IPS DF 4.7 (cell line): ENCODE measurements around the gene BATF.

Source experiments
- DNase-seq: peaks from one replicate; pipeline ENCODE4 v3.0.0-alpha.2; 2013; ENCODE audit warnings: low spot score; ENCODE audit errors: extremely low read depth

BATF gene

DNA sequence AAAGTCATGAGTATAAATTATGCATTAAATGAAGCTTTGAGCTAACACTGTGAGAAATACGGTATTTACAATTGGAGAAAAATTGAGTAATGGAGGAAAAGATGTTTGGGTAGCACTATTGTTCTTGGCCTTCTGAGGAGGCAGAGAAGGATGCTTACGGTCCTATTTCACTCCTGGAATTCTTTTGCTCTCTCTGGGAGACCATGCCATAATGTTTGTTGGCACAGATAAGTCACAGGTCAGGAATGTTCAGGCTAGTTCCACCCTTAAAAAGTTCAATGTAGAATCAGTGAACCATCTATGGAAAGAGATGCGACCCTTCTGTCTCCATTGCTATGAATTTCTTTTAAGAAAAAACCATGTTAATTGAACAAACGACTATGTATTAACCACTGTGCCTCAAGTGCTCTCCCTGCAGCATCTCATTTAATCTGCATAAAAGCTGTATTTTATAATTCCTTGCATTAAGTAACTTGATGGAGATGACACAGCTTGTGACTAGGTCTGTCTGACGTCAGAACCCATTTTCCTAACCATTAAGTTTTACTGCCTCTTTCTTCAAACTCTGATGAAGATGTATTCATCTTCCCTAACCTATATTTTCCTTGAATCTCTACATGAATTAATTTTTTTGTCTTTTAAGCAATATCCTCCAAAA, 9.5 kb downstream of the BATF start:
- DNase-seq = no peak

- no peak for DNase-seq
Observed at GRCh38 chr14:75533791-75534555, 11.7 kb downstream of the BATF start.

- no peak for DNase-seq
Observed at GRCh38 chr14:75535164-75535898, 13.1 kb downstream of the BATF start.

- no peak for DNase-seq
Observed at GRCh38 chr14:75537071-75537470, 14.8 kb downstream of the BATF start.

DNA sequence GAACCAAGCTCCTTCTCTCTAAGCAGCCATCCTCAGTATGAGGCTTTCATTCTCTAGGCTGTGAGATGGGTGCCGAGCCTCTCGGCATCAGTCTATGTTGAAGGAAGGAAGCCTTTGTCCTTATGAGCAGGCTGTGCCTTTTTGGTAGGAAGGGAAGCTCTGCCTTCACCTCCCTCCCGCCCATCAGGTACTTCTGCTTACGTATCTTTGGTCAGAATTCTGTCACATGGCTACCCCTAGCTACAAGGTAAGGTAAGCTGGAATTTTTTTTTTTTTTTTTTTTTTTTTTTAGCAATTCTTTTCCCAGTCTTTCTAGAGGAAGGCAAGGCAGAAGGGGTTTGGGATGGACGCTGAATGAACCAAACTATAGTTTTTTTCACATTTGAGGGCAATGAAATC, 16.9 kb downstream of the BATF start:
- no peak for DNase-seq

DNA sequence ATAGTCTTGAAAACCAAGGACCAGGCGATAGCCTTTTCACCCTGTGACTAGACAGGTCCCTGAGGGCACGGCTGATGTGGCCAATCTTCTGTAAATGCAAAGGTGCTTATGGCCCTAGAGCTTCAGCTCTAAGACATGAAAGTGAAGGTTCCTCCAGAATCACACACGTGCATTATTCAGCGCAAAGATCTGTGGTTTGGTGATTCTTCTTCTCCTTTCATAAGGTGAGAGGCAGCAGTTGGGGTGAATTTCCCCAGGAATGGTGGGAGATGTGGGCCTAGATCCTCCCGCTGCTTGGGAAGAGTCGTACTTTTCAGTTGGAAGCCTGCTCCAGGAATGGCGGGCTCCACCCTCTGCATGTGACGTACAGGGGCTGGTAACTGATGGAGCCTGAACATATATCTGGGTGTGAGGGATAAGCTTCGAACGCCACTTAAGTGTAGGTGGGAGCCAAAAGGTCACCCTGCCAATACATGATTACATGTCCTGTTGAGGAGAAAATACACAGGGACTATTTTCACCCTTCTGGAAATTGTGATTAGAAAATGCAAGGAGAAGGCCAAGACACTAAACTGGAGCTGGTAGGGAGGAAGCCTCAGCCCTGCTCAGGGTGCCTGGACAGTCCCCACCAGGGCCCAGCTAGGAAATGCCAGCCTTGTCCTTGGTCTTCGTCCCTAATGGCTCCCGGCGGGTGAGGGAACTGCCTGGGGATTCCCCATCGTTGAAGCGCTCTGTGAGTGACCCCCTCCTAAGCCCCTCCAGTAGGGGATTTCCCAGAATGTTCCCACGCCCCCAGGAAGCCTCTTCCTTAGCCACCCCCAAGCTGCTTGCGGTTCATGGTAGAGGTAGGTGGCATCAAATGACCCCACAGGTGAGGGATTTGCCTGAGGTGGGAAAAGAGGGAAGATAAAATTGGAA, 17.6 kb downstream of the BATF start:
- no peak for DNase-seq

GRCh38 chr14:75540479-75540851, 18.2 kb downstream of the BATF start:
- DNase-seq = no peak

GRCh38 chr14:75542588-75543091, 20.4 kb downstream of the BATF start:
- no peak for DNase-seq

DNA sequence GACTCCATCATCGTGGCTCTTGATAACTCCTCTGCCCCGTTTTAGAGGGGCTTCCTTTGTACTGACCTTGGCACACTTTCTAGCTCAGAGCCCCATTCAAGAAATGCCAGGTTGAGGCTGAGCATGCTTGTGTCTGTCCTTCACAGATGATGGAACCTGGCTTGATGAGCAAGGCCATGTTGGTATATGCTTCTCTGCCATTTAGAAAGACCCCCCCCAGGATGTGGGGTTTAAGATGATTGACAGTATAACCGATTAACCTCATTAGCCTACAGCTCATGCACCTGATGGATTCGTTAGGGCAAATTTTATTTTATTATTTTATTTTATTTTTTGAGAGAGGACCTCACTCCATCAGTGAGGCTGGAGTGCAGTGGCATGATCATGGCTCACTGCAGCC, 21.0 kb downstream of the BATF start:
- no peak for DNase-seq

- DNase-seq = no peak
Observed at GRCh38 chr14:75543786-75544185, 21.5 kb downstream of the BATF start.

GRCh38 chr14:75545907-75546306, 23.6 kb downstream of the BATF start:
- DNase-seq = no peak

DNA sequence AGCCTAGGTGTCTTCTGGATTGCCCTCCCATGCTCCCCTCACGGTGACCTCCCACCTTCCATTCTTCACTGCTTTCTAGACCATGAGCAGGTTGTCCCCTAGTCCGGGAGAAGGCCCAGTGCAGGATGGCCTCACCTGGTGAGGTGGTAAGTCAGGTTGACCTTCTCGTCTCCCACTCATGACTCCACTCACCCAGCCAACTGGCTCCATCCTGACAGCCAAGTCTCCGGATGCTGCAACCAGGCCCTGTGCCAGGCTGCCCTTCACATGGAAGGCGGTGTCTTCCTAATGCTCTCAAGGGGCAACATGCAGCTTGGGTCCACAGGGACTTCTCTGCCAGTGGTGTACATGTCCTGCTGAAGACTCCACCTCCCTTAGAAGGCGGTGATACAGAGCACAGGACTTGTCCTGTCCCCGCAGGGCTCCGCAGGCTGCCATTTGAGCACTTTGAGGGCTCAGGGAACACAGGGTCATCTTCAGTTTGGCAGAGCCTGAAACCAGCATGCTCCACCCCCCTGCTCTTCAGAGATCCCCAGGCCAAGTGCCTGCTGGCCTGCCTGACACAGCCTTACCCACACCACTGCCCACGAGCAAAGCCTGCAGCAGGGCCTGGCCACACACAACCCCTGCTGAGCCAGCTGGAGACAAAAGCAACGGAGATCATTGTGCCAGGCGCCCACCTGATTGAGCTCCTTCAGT, 25.4 kb downstream of the BATF start:
- DNase-seq = no peak

DNA sequence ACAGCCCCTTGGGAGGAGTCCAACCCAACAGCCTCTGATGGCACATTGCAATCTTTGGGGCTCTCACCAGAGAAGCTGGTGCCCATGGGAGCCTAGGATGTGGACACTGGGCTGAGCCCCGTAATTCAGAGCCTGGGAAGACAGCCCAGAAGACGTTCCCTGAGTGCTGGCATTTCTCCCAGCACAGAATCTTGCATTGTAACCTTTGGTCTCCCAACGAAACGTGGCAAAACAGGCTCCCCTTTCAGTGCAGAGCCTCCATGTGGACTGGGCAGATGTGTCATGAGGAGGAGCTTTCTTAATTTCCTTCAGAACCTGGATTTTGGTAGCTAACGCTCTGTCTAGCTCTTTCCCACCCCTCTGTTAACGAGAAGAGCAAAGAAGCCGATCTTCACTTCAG, 26.3 kb downstream of the BATF start:
- DNase-seq = no peak

DNA sequence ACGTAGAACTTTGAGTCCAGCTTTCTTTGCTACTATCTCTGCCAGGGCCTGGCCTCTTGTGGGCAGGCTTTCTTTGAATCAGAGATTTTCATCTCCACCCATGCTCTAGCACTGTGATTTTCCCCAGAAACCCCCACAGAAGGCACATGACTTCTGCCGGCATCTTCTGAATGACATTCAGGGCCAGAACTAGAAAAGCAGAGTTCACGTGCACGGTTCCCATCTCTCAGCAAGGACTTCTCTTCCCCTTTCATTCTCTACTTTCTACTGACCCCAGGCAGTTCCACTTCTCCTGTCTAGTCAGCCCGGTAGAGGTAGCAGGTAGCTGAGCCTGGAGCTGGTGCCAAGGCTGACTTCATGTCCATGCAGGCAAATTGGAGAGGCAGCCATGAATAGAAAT, 26.9 kb downstream of the BATF start:
- DNase-seq = no peak

DNA sequence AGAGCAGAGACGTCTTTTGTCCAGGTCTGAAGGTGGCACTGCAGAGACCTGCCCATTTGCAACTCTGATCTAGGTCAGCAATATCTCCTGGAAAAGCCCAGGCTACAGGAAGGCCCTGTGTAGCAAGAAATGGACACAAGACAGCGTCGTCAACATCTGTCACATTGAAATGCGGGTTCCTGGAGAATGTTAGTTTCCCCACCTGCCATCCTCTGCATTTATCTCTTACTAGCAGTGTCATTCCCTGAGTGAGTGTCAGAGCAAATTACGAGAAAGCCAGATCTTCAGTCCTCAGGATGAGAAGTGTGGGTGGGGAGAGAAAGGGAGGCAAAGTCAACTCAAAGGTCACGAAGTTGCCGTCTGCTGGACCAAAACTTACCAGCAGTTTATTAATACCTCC, 28.8 kb downstream of the BATF start:
- DNase-seq = no peak

GRCh38 chr14:75553157-75553556, 30.9 kb downstream of the BATF start:
- no peak for DNase-seq

DNA sequence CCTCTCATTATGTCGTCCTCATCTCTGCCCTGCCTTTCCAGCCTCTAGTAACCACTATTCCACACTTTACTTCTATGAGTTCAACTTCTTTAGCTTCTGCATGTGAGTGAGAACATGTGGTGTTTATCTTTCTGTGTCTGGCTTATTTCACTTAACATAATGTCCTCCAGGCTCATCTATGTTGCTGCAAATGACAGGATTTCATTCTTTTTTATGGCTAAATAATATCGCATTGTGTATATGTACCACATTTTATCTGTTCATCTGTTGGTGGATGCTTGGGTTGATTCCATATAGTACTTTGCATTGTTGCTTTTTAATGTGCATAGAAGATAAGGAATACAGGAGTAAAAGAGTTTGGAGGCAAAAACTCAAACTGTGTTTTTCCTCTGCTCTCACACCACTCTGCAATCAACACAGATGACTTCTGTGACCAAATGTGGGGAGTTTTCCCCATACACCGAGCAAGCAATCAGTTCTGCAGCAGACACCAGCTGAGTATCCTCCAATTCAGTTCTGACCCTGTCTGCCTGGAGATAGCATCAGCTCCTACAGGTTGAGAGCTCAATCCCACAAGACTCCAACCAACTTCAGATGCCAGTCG, 31.6 kb downstream of the BATF start:
- DNase-seq = no peak

GRCh38 chr14:75554482-75554881, 32.2 kb downstream of the BATF start:
- no peak for DNase-seq

- DNase-seq = no peak
Observed at GRCh38 chr14:75558440-75558839, 36.2 kb downstream of the BATF start.

- no peak for DNase-seq
Observed at GRCh38 chr14:75559045-75559444, 36.8 kb downstream of the BATF start.
